Sigmoid colon (tissue), 7 donors: ENCODE results near the gene CBLN3. TPM values are rescaled to one million over a fixed set of nuclear protein-coding genes. Genes with fewer than 3 reads are reported as not detected.
A peak's percentile ranks its signal among the peaks of the same experiment; 100 is the strongest.

Experiments used
- DNase-seq: peaks from one replicate; pipeline ENCODE4 v3.0.0-alpha.2; 2019
- H3K27ac ChIP-seq, 4 donors: fragments of 200-600 bp; sonication (generic); one replicate each; pipeline ENCODE4 v1.5.1; 2016 to 2019; ENCODE audit warnings: mild to moderate bottlenecking in 1 of 4
- H3K27me3 ChIP-seq, 3 donors: fragments of 200-600 bp; sonication (generic); one replicate each; pipeline ENCODE4 v1.5.1; 2019; ENCODE audit warnings: mild to moderate bottlenecking in 1 of 3
- H3K36me3 ChIP-seq, 4 donors: fragments of 200-600 bp; sonication (generic); one replicate each; pipeline ENCODE4 v1.5.1; 2016 to 2019
- H3K4me1 ChIP-seq, 4 donors: fragments of 200-600 bp; sonication (generic); one replicate each; pipeline ENCODE4 v1.5.1; 2017 to 2019
- H3K4me3 ChIP-seq, 4 donors: fragments of 200-600 bp; sonication (generic); one replicate each; pipeline ENCODE4 v1.5.1; 2017 to 2019; ENCODE audit warnings: mild to moderate bottlenecking in 2 of 4, moderate library complexity in 1 of 4
- H3K9me3 ChIP-seq, 4 donors: fragments of 200-600 bp in 3 of 4; sonication (generic) in 3 of 4; one replicate each; pipeline versions ENCODE4 v1.5.1 to v1.6.1; 2013 to 2019
- CTCF ChIP-seq, 4 experiments: fragments of 450-650 bp in 3 of 4; fragments of 200-600 bp in 1 of 4; IDR thresholded peaks; one replicate each; pipeline ENCODE4 v1.5.1; 2016 to 2019; ENCODE audit warnings: antibody characterized with exemption in 4 of 4, mild to moderate bottlenecking in 3 of 4, moderate library complexity in 2 of 4
- EP300 ChIP-seq, 4 donors: sonication (generic); formaldehyde crosslinking; IDR thresholded peaks; one replicate each; pipeline ENCODE4 v1.6.1; 2017; ENCODE audit warnings: antibody characterized with exemption in 4 of 4
- POLR2A ChIP-seq, 2 donors: fragments of 450-650 bp; IDR thresholded peaks; one replicate each; pipeline ENCODE4 v1.6.1; 2016; ENCODE audit warnings: antibody characterized with exemption in 2 of 2, mild to moderate bottlenecking in 2 of 2, moderate library complexity in 2 of 2
- POLR2AphosphoS5 ChIP-seq, 4 donors: sonication (generic); formaldehyde crosslinking; IDR thresholded peaks; one replicate each; pipeline ENCODE4 v1.6.1; 2017; ENCODE audit warnings: antibody characterized with exemption in 4 of 4
- WGBS, 2 donors: extraction: QIAGEN DNeasy Blood & Tissue Kit; methylation state at CpG; one replicate each; pipeline ENCODE4 v1.1.7; 2013; 5-methylcytosine and 5-hydroxymethylcytosine counted together
- intact Hi-C: fragments of 100-400 bp; cut with DNase I; formaldehyde crosslinking; loops from one replicate; pipeline ENCODE4 v1.15.1; 2023
- polyA plus RNA-seq, 3 donors: library from polyadenylated mRNA; stranded (reverse); fragments of 200-250 nt; gene quantifications; one replicate each; pipeline ENCODE4 v1.2.3, GENCODE V29; 2013
- total RNA-seq, 4 donors: library from RNA; depleted of rRNA; stranded (reverse); fragments of >200 nt; gene quantifications; one replicate each; pipeline ENCODE4 v1.1.0, GENCODE V29; 2016
- donor health status: healthy with polysubstance abuse.
- donor health status: Bipolar disorder and iron deficiency.
- donor health status: healthy.

Gene CBLN3
- total and polyA plus RNA-seq, 7 donors, result 0.46 to 8.9 (median 2.0) TPM

- Histone ChIP-seq H3K36me3 (no peaks in the 10 kb centered on the region), H3K4me3 (no peak overlapping the region), H3K27ac (no peak overlapping the region), H3K9me3 (no peaks in the 10 kb centered on the region), H3K4me1 (peaks cover 0 to 7% (median 0%) of the 10 kb centered on the region in 4 donors), H3K27me3 (no peaks in the 10 kb centered on the region)
- no peak for DNase-seq
- WGBS, 2 donors, result 46 to 57% methylated on average over 12 of the region's 12 CpGs
- TF ChIP-seq POLR2A (IDR thresholded peaks at IDR 0.05), result no peak
- intact Hi-C loops, result no loop called here
These were observed 6.5 kb downstream of the CBLN3 start for GRCh38 chr14:24422694-24423601.

- no peaks in the 10 kb centered on the region for H3K27me3 ChIP-seq
- TF ChIP-seq CTCF (IDR thresholded peaks at IDR 0.05), result no peak
- no peak for TF ChIP-seq EP300 (IDR thresholded peaks at IDR 0.05)
- no peak for TF ChIP-seq POLR2AphosphoS5 (IDR thresholded peaks at IDR 0.05)
- TF ChIP-seq POLR2A (IDR thresholded peaks at IDR 0.05), result no peak
- intact Hi-C loops, result no loop called here
- 49 to 85% methylated on average over 4 of the region's 4 CpGs for WGBS, 2 donors
- H3K27ac ChIP-seq, result no peak overlapping the region
- H3K4me1 ChIP-seq, result peaks cover 0 to 7% (median 0%) of the 10 kb centered on the region in 4 donors
- no peaks in the 10 kb centered on the region for H3K9me3 ChIP-seq
- H3K4me3 ChIP-seq, result no peak overlapping the region
- no peak for DNase-seq
- no peaks in the 10 kb centered on the region for H3K36me3 ChIP-seq
These were observed 7.2 kb downstream of the CBLN3 start for GRCh38 chr14:24422261-24422660.

- Histone ChIP-seq H3K27ac (no peak overlapping the region), H3K4me1 (peaks cover 0 to 7% (median 0%) of the 10 kb centered on the region in 4 donors), H3K36me3 (peaks cover 0 to 20% (median 4%) of the 10 kb centered on the region in 4 donors), H3K9me3 (no peaks in the 10 kb centered on the region), H3K4me3 (no peak overlapping the region), H3K27me3 (no peaks in the 10 kb centered on the region)
- DNase-seq, result no peak
- intact Hi-C loops, result no loop called here
- peak in 1 of 2 donors; percentile 10 for TF ChIP-seq POLR2A (IDR thresholded peaks at IDR 0.05)
- no peak for TF ChIP-seq CTCF (IDR thresholded peaks at IDR 0.05)
- 12 to 55% methylated on average over 6 of the region's 6 CpGs for WGBS, 2 donors
These were observed 11.0 kb downstream of the CBLN3 start for GRCh38 chr14:24418492-24418873.

GRCh38 chr14:24417832-24418491 is 11.5 kb downstream of the CBLN3 start:
- TF ChIP-seq CTCF (IDR thresholded peaks at IDR 0.05) (no peak), POLR2A (IDR thresholded peaks at IDR 0.05) (no peak), EP300 (IDR thresholded peaks at IDR 0.05) (no peak), POLR2AphosphoS5 (IDR thresholded peaks at IDR 0.05) (no peak)
- DNase-seq, result no peak
- H3K27ac ChIP-seq, result no peak overlapping the region
- peaks cover 0 to 26% (median 6%) of the 10 kb centered on the region in 4 donors for H3K36me3 ChIP-seq
- H3K4me1 ChIP-seq, result peaks cover 0 to 7% (median 0%) of the 10 kb centered on the region in 4 donors
- no peak overlapping the region for H3K4me3 ChIP-seq
- intact Hi-C loops, result no loop called here
- H3K9me3 ChIP-seq, result no peaks in the 10 kb centered on the region
- no peaks in the 10 kb centered on the region for H3K27me3 ChIP-seq
- 65 to 82% methylated on average over 6 of the region's 6 CpGs for WGBS, 2 donors

- Histone ChIP-seq H3K36me3 (peaks cover 0 to 29% (median 7%) of the 10 kb centered on the region in 4 donors), H3K4me1 (peaks cover 0 to 7% (median 0%) of the 10 kb centered on the region in 4 donors), H3K9me3 (no peaks in the 10 kb centered on the region), H3K27me3 (no peaks in the 10 kb centered on the region), H3K27ac (no peak overlapping the region), H3K4me3 (no peak overlapping the region)
- TF ChIP-seq CTCF (IDR thresholded peaks at IDR 0.05), result no peak
- TF ChIP-seq POLR2AphosphoS5 (IDR thresholded peaks at IDR 0.05), result no peak
- TF ChIP-seq POLR2A (IDR thresholded peaks at IDR 0.05), result no peak
- TF ChIP-seq EP300 (IDR thresholded peaks at IDR 0.05), result no peak
- 85 to 89% methylated on average over 16 of the region's 16 CpGs for WGBS, 2 donors
- intact Hi-C loops, result no loop called here
- no peak for DNase-seq
These were observed 12.4 kb downstream of the CBLN3 start for GRCh38 chr14:24416932-24417619.
